Breast epithelium (tissue), 4 donors: ENCODE measurements around the gene BBS9. TPM values are rescaled to one million over a fixed set of nuclear protein-coding genes. Genes with fewer than 3 reads are reported as not detected.
A peak's percentile ranks its signal among the peaks of the same experiment; 100 is the strongest.

ENCODE experiments used
- DNase-seq, 2 donors: peaks; one replicate each; pipeline ENCODE4 v3.0.0-alpha.2; 2019; ENCODE audit warnings: low spot score in 2 of 2
- H3K27ac ChIP-seq, 2 donors: fragments of 200-600 bp; sonication (generic) in 1 of 2; one replicate each; pipeline ENCODE4 v1.5.1; 2016 to 2019; ENCODE audit warnings: mild to moderate bottlenecking in 1 of 2
- H3K27me3 ChIP-seq, 2 donors: fragments of 200-600 bp; sonication (generic) in 1 of 2; one replicate each; pipeline versions ENCODE4 v1.5.1 to v1.6.0; 2017 to 2019; ENCODE audit warnings: control low read depth in 1 of 2, mild to moderate bottlenecking in 1 of 2
- H3K36me3 ChIP-seq: fragments of 200-600 bp; one replicate; pipeline ENCODE4 v1.5.1; 2019
- H3K4me1 ChIP-seq, 2 donors: fragments of 200-600 bp; sonication (generic); one replicate each; pipeline ENCODE4 v1.5.1; 2016 to 2019; ENCODE audit warnings: control low read depth in 1 of 2
- H3K4me3 ChIP-seq, 3 donors: fragments of 200-600 bp; sonication (generic); 1 replicate in 2 of 3; 2 replicates in 1 of 3; pipeline ENCODE4 v1.5.1; 2016 to 2019; ENCODE audit warnings: mild to moderate bottlenecking in 3 of 3, moderate library complexity in 2 of 3
- H3K9me3 ChIP-seq, 2 donors: fragments of 200-600 bp; sonication (generic) in 1 of 2; one replicate each; pipeline ENCODE4 v1.5.1; 2016 to 2019; ENCODE audit warnings: control low read depth in 1 of 2
- CTCF ChIP-seq, 3 donors: fragments of 450-650 bp; IDR thresholded peaks; one replicate each; pipeline ENCODE4 v1.5.1; 2016 to 2017; ENCODE audit warnings: antibody characterized with exemption in 3 of 3, mild to moderate bottlenecking in 3 of 3, moderate library complexity in 3 of 3
- POLR2A ChIP-seq: fragments of 450-650 bp; IDR thresholded peaks from one replicate; pipeline ENCODE4 v1.6.1; 2016; ENCODE audit warnings: antibody characterized with exemption, mild to moderate bottlenecking, moderate library complexity
- POLR2AphosphoS5 ChIP-seq, 3 donors: sonication (generic); formaldehyde crosslinking; IDR thresholded peaks; one replicate each; pipeline ENCODE4 v1.6.1; 2017; ENCODE audit warnings: antibody characterized with exemption in 3 of 3
- intact Hi-C: fragments of 100-400 bp; cut with DNase I; formaldehyde crosslinking; loops from one replicate; pipeline ENCODE4 v1.15.1; 2023; ENCODE audit warnings: low total_unique reads
- total RNA-seq, 3 donors: library from RNA; depleted of rRNA; stranded (reverse); fragments of >200 nt; gene quantifications; one replicate each; pipeline ENCODE4 v1.1.0, GENCODE V29; 2016

BBS9 gene
- total RNA-seq, 3 donors from 2014 or later: 27.4 to 49.5 (median 43.6) TPM

GRCh38 chr7:33184828-33185227 is 55.5 kb downstream of the BBS9 start:
- H3K4me1 ChIP-seq: no peaks in the 10 kb centered on the region
- no peak overlapping the region for H3K4me3 ChIP-seq
- H3K27me3 ChIP-seq: no peaks in the 10 kb centered on the region
- TF ChIP-seq POLR2AphosphoS5 (IDR thresholded peaks at IDR 0.05) (no peak), CTCF (IDR thresholded peaks at IDR 0.05) (no peak), POLR2A (no peak)
- H3K27ac ChIP-seq: no peak overlapping the region
- DNase-seq: no peak
- intact Hi-C loops: no loop called here
- no peaks in the 10 kb centered on the region for H3K9me3 ChIP-seq
- H3K36me3 ChIP-seq: no peaks in the 10 kb centered on the region

- intact Hi-C loops: no loop called here
- Histone ChIP-seq H3K9me3 (no peaks in the 10 kb centered on the region), H3K4me1 (no peaks in the 10 kb centered on the region), H3K27ac (no peak overlapping the region), H3K4me3 (no peak overlapping the region), H3K27me3 (no peaks in the 10 kb centered on the region), H3K36me3 (no peaks in the 10 kb centered on the region)
- TF ChIP-seq CTCF (IDR thresholded peaks at IDR 0.05) (peak in 1 of 3 donors; percentile 43), POLR2AphosphoS5 (IDR thresholded peaks at IDR 0.05) (no peak)
- DNase-seq: no peak
These were observed 56.4 kb downstream of the BBS9 start for GRCh38 chr7:33185786-33186185.

- H3K4me1 ChIP-seq: no peaks in the 10 kb centered on the region
- no peaks in the 10 kb centered on the region for H3K9me3 ChIP-seq
- DNase-seq: no peak
- H3K27ac ChIP-seq: no peak overlapping the region
- no peaks in the 10 kb centered on the region for H3K27me3 ChIP-seq
- H3K36me3 ChIP-seq: no peaks in the 10 kb centered on the region
- no peak overlapping the region for H3K4me3 ChIP-seq
- TF ChIP-seq POLR2A (no peak), POLR2AphosphoS5 (IDR thresholded peaks at IDR 0.05) (no peak), CTCF (IDR thresholded peaks at IDR 0.05) (no peak)
- intact Hi-C loops: no loop called here
These were observed 56.8 kb downstream of the BBS9 start for GRCh38 chr7:33186192-33186591.

- no peaks in the 10 kb centered on the region for H3K4me1 ChIP-seq
- intact Hi-C loops: no loop called here
- no peak overlapping the region for H3K27ac ChIP-seq
- no peaks in the 10 kb centered on the region for H3K9me3 ChIP-seq
- TF ChIP-seq POLR2A (no peak), POLR2AphosphoS5 (IDR thresholded peaks at IDR 0.05) (no peak), CTCF (IDR thresholded peaks at IDR 0.05) (no peak)
- DNase-seq: no peak
- H3K4me3 ChIP-seq: no peak overlapping the region
- no peaks in the 10 kb centered on the region for H3K36me3 ChIP-seq
- no peaks in the 10 kb centered on the region for H3K27me3 ChIP-seq
These were observed 61.4 kb downstream of the BBS9 start for GRCh38 chr7:33190688-33191304.

GRCh38 chr7:33191340-33191739 is 62.0 kb downstream of the BBS9 start:
- Histone ChIP-seq H3K4me3 (no peak overlapping the region), H3K36me3 (no peaks in the 10 kb centered on the region), H3K27me3 (no peaks in the 10 kb centered on the region), H3K27ac (no peak overlapping the region), H3K9me3 (no peaks in the 10 kb centered on the region), H3K4me1 (no peaks in the 10 kb centered on the region)
- intact Hi-C loops: no loop called here
- DNase-seq: no peak
- TF ChIP-seq CTCF (IDR thresholded peaks at IDR 0.05) (no peak), POLR2A (no peak), POLR2AphosphoS5 (IDR thresholded peaks at IDR 0.05) (no peak)
